GM12878 (cell line): Measurements from ENCODE around the gene STK10. TPM values are rescaled to one million over a fixed set of nuclear protein-coding genes. Genes with fewer than 3 reads are reported as not detected.

Source experiments
- ASH2L ChIP-seq: fragments of 300-600, 200-600 bp; sonication (generic); IDR thresholded peaks from 2 replicates; pipeline ENCODE4 v1.6.1; 2017; ENCODE audit warnings: low read depth, mild to moderate bottlenecking, borderline replicate concordance
- ATF7 ChIP-seq: fragments of 450-650 bp; IDR thresholded peaks from 2 replicates; pipeline ENCODE4 v1.6.1; 2016; ENCODE audit warnings: low read depth, mild to moderate bottlenecking
- BCL11A ChIP-seq: IDR thresholded peaks from 2 replicates; pipeline ENCODE4 v1.6.1; 2011; ENCODE audit warnings: low read depth, low read length
- CBX3 ChIP-seq: fragments of 200-600 bp; sonication (generic); IDR thresholded peaks from 2 replicates; pipeline ENCODE4 v1.6.1; 2016; ENCODE audit warnings: low read depth, borderline replicate concordance
- CHD1 ChIP-seq: IDR thresholded peaks from 2 replicates; pipeline ENCODE4 v1.6.1; 2012; ENCODE audit warnings: low read depth, low read length, improper control_type of control experiment
- ESRRA ChIP-seq: IDR thresholded peaks from 2 replicates; pipeline ENCODE4 v1.6.1; 2012; ENCODE audit warnings: mild to moderate bottlenecking, low read length, improper control_type of control experiment
- FOXK2 ChIP-seq: fragments of 450-650 bp; IDR thresholded peaks from 2 replicates; pipeline ENCODE4 v1.6.1; 2017; ENCODE audit warnings: mild to moderate bottlenecking, moderate library complexity
- GATAD2B ChIP-seq: fragments of 450-650 bp; conservative IDR thresholded peaks from 2 replicates; pipeline ENCODE4 v1.6.1; 2017; ENCODE audit warnings: low read depth, mild to moderate bottlenecking, moderate library complexity
- IRF4 ChIP-seq: IDR thresholded peaks from 2 replicates; pipeline ENCODE4 v1.6.1; 2011; ENCODE audit warnings: low read depth, low read length
- JUNB ChIP-seq: IDR thresholded peaks from 2 replicates; pipeline ENCODE4 v1.6.1; 2016; ENCODE audit warnings: antibody characterized with exemption, mild to moderate bottlenecking
- JUND ChIP-seq: IDR thresholded peaks from 2 replicates; pipeline ENCODE4 v1.6.1; 2012; ENCODE audit warnings: low read depth, mild to moderate bottlenecking, low read length, improper control_type of control experiment, moderate library complexity
- MYC ChIP-seq: IDR thresholded peaks from 2 replicates; pipeline ENCODE4 v1.6.1; 2011; ENCODE audit warnings: mild to moderate bottlenecking, low read length, moderate library complexity, inconsistent platforms; ENCODE audit not compliant: insufficient read depth, insufficient replicate concordance, insufficient read length, severe bottlenecking
- NR2C1 ChIP-seq: fragments of 450-650 bp; IDR thresholded peaks from 2 replicates; pipeline ENCODE4 v1.6.1; 2017; ENCODE audit warnings: antibody characterized with exemption, mild to moderate bottlenecking, moderate library complexity
- RB1 ChIP-seq: fragments of 450-650 bp; formaldehyde crosslinking; IDR thresholded peaks from 2 replicates; pipeline ENCODE4 v1.6.1; 2017; ENCODE audit warnings: mild to moderate bottlenecking, borderline replicate concordance
- RUNX3 ChIP-seq: IDR thresholded peaks from 2 replicates; pipeline ENCODE4 v1.6.1; 2012; ENCODE audit warnings: low read length, inconsistent platforms
- SMAD5 ChIP-seq: IDR thresholded peaks from 2 replicates; pipeline ENCODE4 v1.6.1; 2016; ENCODE audit warnings: antibody characterized with exemption, low read depth
- SMARCA5 ChIP-seq: fragments of 450-650 bp; IDR thresholded peaks from 2 replicates; pipeline ENCODE4 v1.6.1; 2017; ENCODE audit warnings: mild to moderate bottlenecking
- SUZ12 ChIP-seq: fragments of 200-600 bp; sonication (generic); IDR thresholded peaks from one replicate; pipeline ENCODE4 v1.6.1; 2018; ENCODE audit warnings: antibody characterized with exemption, mild to moderate bottlenecking; ENCODE audit not compliant: unreplicated experiment
- WRNIP1 ChIP-seq: IDR thresholded peaks from 2 replicates; pipeline ENCODE4 v1.6.1; 2011; ENCODE audit warnings: low read depth, low read length, improper control_type of control experiment, borderline replicate concordance
- ZNF207 ChIP-seq: fragments of 450-650 bp; IDR thresholded peaks from 2 replicates; pipeline ENCODE4 v1.6.1; 2014; ENCODE audit warnings: antibody characterized with exemption, mild to moderate bottlenecking, borderline replicate concordance
- polyA plus RNA-seq, 11 experiments: library from polyadenylated mRNA; depleted of rRNA in 4 of 11; unstranded in 6 of 11; stranded (reverse) in 5 of 11; fragments of >200 nt; fragmentation: Nextera tagmentation in 4 of 11; fragmentation: Illumina TruSeq in 1 of 11; extraction: Ambion mirVana in 4 of 11; extraction: Trizol in 1 of 11; gene quantifications; 1 replicate in 1 of 11; 2 replicates in 10 of 11; pipeline versions ENCODE4 v1.2.1 to v1.2.3, GENCODE V29; 2011 to 2016; ENCODE audit warnings: inconsistent platforms in 2 of 11, missing spikeins in 2 of 11, low read depth in 1 of 11
- total RNA-seq, 4 experiments: library from RNA; depleted of rRNA in 3 of 4; stranded (reverse); fragments of >200 nt in 3 of 4; fragmentation: Illumina TruSeq in 1 of 4; extraction: Trizol in 1 of 4; gene quantifications; 2 replicates each; pipeline versions ENCODE4 v1.2.1 to v1.2.3, GENCODE V29; 2013 to 2021
- TF ChIP-seq, protein P1 (sequence below): fragments of 450-650 bp; IDR thresholded peaks from 2 replicates; pipeline ENCODE4 v1.6.1; 2017; ENCODE audit warnings: low read depth, mild to moderate bottlenecking, moderate library complexity
- TF ChIP-seq, protein P2 (sequence below): fragments of 450-650 bp; formaldehyde crosslinking; IDR thresholded peaks from 2 replicates; pipeline ENCODE4 v1.5.0; 2022; ENCODE audit warnings: mild to moderate bottlenecking, missing genetic modification characterization
- TF ChIP-seq, protein P3 (sequence below): fragments of 450-650 bp; IDR thresholded peaks from 2 replicates; pipeline ENCODE4 v1.6.1; 2017; ENCODE audit warnings: mild to moderate bottlenecking, low read depth, inconsistent platforms; ENCODE audit not compliant: poor library complexity, severe bottlenecking
- TF ChIP-seq, protein P4 (sequence below): fragments of 450-650 bp; conservative IDR thresholded peaks from 2 replicates; pipeline ENCODE4 v1.6.1; 2017; ENCODE audit warnings: mild to moderate bottlenecking, moderate library complexity

STK10 gene
- total and polyA plus RNA-seq, 10 of the 15 experiments (the other 5 are each of a cell fraction or from before 2014, with no cell fraction given), result 14.2 to 96.4 (median 50.6) TPM

DNA sequence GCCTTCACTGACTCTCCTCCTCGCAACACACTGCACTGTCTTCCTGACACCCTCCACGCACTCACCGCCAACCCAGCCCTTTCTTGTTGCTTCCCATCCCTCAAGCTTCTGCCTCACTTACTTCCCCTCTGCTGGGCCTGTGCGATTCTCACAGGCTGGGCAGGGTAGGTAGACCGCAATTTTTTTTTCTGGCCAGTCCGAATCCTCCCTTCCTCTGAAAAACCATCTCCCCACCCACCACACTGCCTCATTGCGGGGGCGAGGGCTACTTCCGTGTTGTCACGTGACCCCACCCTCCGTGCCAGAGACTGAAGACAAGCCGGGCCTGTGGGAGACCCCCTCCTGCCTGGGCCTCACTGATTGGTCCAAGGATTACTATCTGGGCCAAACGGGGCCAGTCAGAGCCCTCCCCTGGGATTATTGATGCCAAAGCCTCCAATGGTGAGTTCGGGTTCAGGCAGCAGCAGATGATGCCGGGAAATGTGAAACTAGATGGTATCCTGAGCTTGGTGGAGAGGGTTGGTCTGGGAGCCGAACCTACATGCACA lies 73.1 kb downstream of the STK10 start (continued):
- TF ChIP-seq, protein P1, sequence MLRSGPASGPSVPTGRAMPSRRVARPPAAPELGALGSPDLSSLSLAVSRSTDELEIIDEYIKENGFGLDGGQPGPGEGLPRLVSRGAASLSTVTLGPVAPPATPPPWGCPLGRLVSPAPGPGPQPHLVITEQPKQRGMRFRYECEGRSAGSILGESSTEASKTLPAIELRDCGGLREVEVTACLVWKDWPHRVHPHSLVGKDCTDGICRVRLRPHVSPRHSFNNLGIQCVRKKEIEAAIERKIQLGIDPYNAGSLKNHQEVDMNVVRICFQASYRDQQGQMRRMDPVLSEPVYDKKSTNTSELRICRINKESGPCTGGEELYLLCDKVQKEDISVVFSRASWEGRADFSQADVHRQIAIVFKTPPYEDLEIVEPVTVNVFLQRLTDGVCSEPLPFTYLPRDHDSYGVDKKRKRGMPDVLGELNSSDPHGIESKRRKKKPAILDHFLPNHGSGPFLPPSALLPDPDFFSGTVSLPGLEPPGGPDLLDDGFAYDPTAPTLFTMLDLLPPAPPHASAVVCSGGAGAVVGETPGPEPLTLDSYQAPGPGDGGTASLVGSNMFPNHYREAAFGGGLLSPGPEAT, result peak; percentile 85
- TF ChIP-seq BCL11A (no peak), RUNX3 (peak; percentile 97), SMAD5 (peak; percentile 75), GATAD2B (no peak), ESRRA (no peak), RB1 (no peak), SMARCA5 (no peak), CHD1 (no peak), MYC (no peak), IRF4 (no peak), NR2C1 (no peak), ZNF207 (no peak), CBX3 (no peak), SUZ12 (no peak), JUND (no peak), JUNB (no peak), ASH2L (no peak), FOXK2 (no peak), ATF7 (peak; percentile 89), WRNIP1 (no peak)
- TF ChIP-seq, protein P2, sequence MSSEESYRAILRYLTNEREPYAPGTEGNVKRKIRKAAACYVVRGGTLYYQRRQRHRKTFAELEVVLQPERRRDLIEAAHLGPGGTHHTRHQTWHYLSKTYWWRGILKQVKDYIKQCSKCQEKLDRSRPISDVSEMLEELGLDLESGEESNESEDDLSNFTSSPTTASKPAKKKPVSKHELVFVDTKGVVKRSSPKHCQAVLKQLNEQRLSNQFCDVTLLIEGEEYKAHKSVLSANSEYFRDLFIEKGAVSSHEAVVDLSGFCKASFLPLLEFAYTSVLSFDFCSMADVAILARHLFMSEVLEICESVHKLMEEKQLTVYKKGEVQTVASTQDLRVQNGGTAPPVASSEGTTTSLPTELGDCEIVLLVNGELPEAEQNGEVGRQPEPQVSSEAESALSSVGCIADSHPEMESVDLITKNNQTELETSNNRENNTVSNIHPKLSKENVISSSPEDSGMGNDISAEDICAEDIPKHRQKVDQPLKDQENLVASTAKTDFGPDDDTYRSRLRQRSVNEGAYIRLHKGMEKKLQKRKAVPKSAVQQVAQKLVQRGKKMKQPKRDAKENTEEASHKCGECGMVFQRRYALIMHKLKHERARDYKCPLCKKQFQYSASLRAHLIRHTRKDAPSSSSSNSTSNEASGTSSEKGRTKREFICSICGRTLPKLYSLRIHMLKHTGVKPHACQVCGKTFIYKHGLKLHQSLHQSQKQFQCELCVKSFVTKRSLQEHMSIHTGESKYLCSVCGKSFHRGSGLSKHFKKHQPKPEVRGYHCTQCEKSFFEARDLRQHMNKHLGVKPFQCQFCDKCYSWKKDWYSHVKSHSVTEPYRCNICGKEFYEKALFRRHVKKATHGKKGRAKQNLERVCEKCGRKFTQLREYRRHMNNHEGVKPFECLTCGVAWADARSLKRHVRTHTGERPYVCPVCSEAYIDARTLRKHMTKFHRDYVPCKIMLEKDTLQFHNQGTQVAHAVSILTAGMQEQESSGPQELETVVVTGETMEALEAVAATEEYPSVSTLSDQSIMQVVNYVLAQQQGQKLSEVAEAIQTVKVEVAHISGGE (CRISPR knock-in tag), result peak; percentile 66; the same call in 1 of the 2 replicates
- TF ChIP-seq, protein P3, sequence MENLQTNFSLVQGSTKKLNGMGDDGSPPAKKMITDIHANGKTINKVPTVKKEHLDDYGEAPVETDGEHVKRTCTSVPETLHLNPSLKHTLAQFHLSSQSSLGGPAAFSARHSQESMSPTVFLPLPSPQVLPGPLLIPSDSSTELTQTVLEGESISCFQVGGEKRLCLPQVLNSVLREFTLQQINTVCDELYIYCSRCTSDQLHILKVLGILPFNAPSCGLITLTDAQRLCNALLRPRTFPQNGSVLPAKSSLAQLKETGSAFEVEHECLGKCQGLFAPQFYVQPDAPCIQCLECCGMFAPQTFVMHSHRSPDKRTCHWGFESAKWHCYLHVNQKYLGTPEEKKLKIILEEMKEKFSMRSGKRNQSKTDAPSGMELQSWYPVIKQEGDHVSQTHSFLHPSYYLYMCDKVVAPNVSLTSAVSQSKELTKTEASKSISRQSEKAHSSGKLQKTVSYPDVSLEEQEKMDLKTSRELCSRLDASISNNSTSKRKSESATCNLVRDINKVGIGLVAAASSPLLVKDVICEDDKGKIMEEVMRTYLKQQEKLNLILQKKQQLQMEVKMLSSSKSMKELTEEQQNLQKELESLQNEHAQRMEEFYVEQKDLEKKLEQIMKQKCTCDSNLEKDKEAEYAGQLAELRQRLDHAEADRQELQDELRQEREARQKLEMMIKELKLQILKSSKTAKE, result no peak
- TF ChIP-seq, protein P4, sequence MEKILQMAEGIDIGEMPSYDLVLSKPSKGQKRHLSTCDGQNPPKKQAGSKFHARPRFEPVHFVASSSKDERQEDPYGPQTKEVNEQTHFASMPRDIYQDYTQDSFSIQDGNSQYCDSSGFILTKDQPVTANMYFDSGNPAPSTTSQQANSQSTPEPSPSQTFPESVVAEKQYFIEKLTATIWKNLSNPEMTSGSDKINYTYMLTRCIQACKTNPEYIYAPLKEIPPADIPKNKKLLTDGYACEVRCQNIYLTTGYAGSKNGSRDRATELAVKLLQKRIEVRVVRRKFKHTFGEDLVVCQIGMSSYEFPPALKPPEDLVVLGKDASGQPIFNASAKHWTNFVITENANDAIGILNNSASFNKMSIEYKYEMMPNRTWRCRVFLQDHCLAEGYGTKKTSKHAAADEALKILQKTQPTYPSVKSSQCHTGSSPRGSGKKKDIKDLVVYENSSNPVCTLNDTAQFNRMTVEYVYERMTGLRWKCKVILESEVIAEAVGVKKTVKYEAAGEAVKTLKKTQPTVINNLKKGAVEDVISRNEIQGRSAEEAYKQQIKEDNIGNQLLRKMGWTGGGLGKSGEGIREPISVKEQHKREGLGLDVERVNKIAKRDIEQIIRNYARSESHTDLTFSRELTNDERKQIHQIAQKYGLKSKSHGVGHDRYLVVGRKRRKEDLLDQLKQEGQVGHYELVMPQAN, result no peak
